ENCODE results near the gene FBXW4. TPM values are rescaled to one million over a fixed set of nuclear protein-coding genes. Genes with fewer than 3 reads are reported as not detected.

Gene FBXW4
- total and polyA plus RNA-seq, 9 of the 15 experiments (the other 6 are each of a cell fraction or from before 2014, with no cell fraction given) = 1.0 to 10.6 (median 5.4) TPM

DNA sequence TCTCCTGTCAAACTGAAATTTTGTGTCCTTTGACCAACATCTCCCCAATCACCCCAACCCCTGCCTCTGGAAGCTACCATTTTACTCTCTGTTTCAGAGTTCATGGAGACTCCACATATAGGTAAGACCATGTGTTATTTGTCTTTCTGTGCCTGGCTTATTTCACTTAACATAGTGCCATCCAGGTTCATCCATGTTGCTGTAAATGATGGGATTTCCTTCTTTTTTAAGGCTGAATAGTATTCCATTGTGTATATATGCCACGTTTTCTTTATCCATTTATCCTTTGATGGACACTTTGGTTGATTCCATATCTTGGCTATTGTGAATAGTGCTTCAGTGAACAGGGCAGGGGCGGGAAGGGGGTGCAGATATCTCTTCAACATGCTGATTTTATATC, 18.0 kb upstream of the FBXW4 start:
- 17% methylated on average over 1 of the region's 2 CpGs for WGBS (ENCODE audit: insufficient coverage, low coverage, missing lambda C conversion rate)
- Histone ChIP-seq H3K4me3 (no peak overlapping the region), H3K9me1 (ENCODE audit: control insufficient read depth, insufficient read depth, low read length) (no peaks in the 10 kb centered on the region), H3K27me3 (ENCODE audit: control insufficient read depth in 2 of 2, insufficient read depth in 2 of 2, low read length in 2 of 2) (no peaks in the 10 kb centered on the region), H3K4me2 (ENCODE audit: insufficient read depth, low read length) (no peak overlapping the region), H3K27ac (ENCODE audit: extremely low read depth, low read depth, low read length) (no peak overlapping the region), H3K79me2 (ENCODE audit: control insufficient read depth, insufficient read depth, low read length) (no peaks in the 10 kb centered on the region), H3K4me1 (replicated peaks in 1 of 2; ENCODE audit: control insufficient read depth in 2 of 2, insufficient read depth in 2 of 2, low read length in 2 of 2) (peaks cover 3 to 6% of the 10 kb centered on the region in 2 experiments; a peak in 2 of 5 replicates), H3K36me3 (ENCODE audit: control insufficient read depth, insufficient read depth, low read length) (no peaks in the 10 kb centered on the region), H3K9me3 (replicated peaks; ENCODE audit: control insufficient read depth, insufficient read depth, low read depth, low read length) (no peaks in the 10 kb centered on the region), H4K20me1 (replicated peaks; ENCODE audit: control insufficient read depth, insufficient read depth, low read length) (no peaks in the 10 kb centered on the region), H2AFZ (ENCODE audit: low read depth, low read length) (no peak overlapping the region), H3K9ac (ENCODE audit: insufficient read depth in 1 of 2, low read depth in 2 of 2, low read length in 2 of 2) (no peak overlapping the region)
- ATAC-seq (no peak), DNase-seq (ENCODE audit: extremely low read depth in 1 of 4, low spot score in 3 of 4) (no peak), FAIRE-seq (no peak)
- TF ChIP-seq ATF7 (IDR thresholded peaks at IDR 0.05) = no peak
- TF ChIP-seq, protein P1, sequence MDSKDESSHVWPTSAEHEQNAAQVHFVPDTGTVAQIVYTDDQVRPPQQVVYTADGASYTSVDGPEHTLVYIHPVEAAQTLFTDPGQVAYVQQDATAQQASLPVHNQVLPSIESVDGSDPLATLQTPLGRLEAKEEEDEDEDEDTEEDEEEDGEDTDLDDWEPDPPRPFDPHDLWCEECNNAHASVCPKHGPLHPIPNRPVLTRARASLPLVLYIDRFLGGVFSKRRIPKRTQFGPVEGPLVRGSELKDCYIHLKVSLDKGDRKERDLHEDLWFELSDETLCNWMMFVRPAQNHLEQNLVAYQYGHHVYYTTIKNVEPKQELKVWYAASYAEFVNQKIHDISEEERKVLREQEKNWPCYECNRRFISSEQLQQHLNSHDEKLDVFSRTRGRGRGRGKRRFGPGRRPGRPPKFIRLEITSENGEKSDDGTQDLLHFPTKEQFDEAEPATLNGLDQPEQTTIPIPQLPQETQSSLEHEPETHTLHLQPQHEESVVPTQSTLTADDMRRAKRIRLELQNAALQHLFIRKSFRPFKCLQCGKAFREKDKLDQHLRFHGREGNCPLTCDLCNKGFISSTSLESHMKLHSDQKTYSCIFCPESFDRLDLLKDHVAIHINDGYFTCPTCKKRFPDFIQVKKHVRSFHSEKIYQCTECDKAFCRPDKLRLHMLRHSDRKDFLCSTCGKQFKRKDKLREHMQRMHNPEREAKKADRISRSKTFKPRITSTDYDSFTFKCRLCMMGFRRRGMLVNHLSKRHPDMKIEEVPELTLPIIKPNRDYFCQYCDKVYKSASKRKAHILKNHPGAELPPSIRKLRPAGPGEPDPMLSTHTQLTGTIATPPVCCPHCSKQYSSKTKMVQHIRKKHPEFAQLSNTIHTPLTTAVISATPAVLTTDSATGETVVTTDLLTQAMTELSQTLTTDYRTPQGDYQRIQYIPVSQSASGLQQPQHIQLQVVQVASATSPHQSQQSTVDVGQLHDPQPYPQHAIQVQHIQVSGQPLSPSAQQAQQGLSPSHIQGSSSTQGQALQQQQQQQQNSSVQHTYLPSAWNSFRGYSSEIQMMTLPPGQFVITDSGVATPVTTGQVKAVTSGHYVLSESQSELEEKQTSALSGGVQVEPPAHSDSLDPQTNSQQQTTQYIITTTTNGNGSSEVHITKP (IDR thresholded peaks at IDR 0.05; ENCODE audit: partially characterized antibody) = peak; percentile 44
- in situ Hi-C loops (cut with MboI) = no loop called here
- ChIA-PET CTCF (ENCODE audit: low intra/inter-chr PET ratio) (no interaction called here), POLR2A (no interaction called here)
- intact Hi-C loops (cut with micrococcal nuclease) = no loop called here
- no TSS peak for BruUV-seq (replicated peaks)

- DNase-seq (ENCODE audit: extremely low read depth in 1 of 4, low spot score in 3 of 4) = no peak
- ChIA-PET POLR2A (no interaction called here), CTCF (ENCODE audit: low intra/inter-chr PET ratio) (no interaction called here)
- Histone ChIP-seq H3K4me2 (ENCODE audit: insufficient read depth, low read length) (no peak overlapping the region), H3K36me3 (ENCODE audit: control insufficient read depth, insufficient read depth, low read length) (no peaks in the 10 kb centered on the region), H3K4me1 (replicated peaks in 1 of 2; ENCODE audit: control insufficient read depth in 2 of 2, insufficient read depth in 2 of 2, low read length in 2 of 2) (peaks cover 0 to 3% of the 10 kb centered on the region in 2 experiments; a peak in 1 of 5 replicates), H3K4me3 (no peak overlapping the region), H3K27me3 (ENCODE audit: control insufficient read depth in 2 of 2, insufficient read depth in 2 of 2, low read length in 2 of 2) (no peaks in the 10 kb centered on the region), H3K9me1 (ENCODE audit: control insufficient read depth, insufficient read depth, low read length) (no peaks in the 10 kb centered on the region), H3K27ac (ENCODE audit: extremely low read depth, low read depth, low read length) (no peak overlapping the region), H3K9me3 (replicated peaks; ENCODE audit: control insufficient read depth, insufficient read depth, low read depth, low read length) (no peaks in the 10 kb centered on the region), H4K20me1 (replicated peaks; ENCODE audit: control insufficient read depth, insufficient read depth, low read length) (no peaks in the 10 kb centered on the region), H3K79me2 (ENCODE audit: control insufficient read depth, insufficient read depth, low read length) (no peaks in the 10 kb centered on the region), H3K9ac (ENCODE audit: insufficient read depth in 1 of 2, low read depth in 2 of 2, low read length in 2 of 2) (no peak overlapping the region), H2AFZ (ENCODE audit: low read depth, low read length) (no peak overlapping the region)
- WGBS (ENCODE audit: insufficient coverage, low coverage, missing lambda C conversion rate) = 60% methylated on average over 2 of the region's 2 CpGs
- in situ Hi-C loops (cut with MboI) = no loop called here
- intact Hi-C loops (cut with micrococcal nuclease) = no loop called here
- no peak for ATAC-seq
- no TSS peak for BruUV-seq (replicated peaks)
- TF ChIP-seq RFX7 (CRISPR knock-in tag; IDR thresholded peaks at IDR 0.05) = no peak
- TF ChIP-seq MEIS2 (IDR thresholded peaks at IDR 0.05; ENCODE audit: partially characterized antibody) = peak; percentile 56
- TF ChIP-seq XRCC5 (IDR thresholded peaks at IDR 0.05; ENCODE audit: low read depth, low read length) = no peak
- FAIRE-seq = no peak
Observed at GRCh38 chr10:101710793-101711192, 15.8 kb upstream of the FBXW4 start.

Measured in K562 (cell line).